ENCODE results near the gene FJX1.

- TF ChIP-seq CTCF (conservative IDR thresholded peaks at IDR 0.05; ENCODE audit: low read length) (no peak), EZH2phosphoT487 (IDR thresholded peaks at IDR 0.05; ENCODE audit: borderline replicate concordance, low read depth, low read length) (no peak)
These were observed 9.8 kb upstream of the FJX1 start for GRCh38 chr11:35608502-35608901.

All from OCI-LY7 (cell line).